Skeletal muscle satellite cell (primary cell): ENCODE measurements around the gene PROX1.

Experiments
- H3K27me3 ChIP-seq: 2 replicates; pipeline ENCODE4 v1.7.0; 2013; ENCODE audit warnings: low read length; ENCODE audit not compliant: control insufficient read depth, insufficient read depth
- H3K36me3 ChIP-seq: 2 replicates; pipeline ENCODE4 v1.7.0; 2013; ENCODE audit warnings: mild to moderate bottlenecking, control low read depth, low read length; ENCODE audit not compliant: insufficient read depth
- H3K4me1 ChIP-seq: 2 replicates; pipeline ENCODE4 v1.7.0; 2013; ENCODE audit warnings: low read length; ENCODE audit not compliant: control insufficient read depth, insufficient read depth
- H3K4me2 ChIP-seq: 2 replicates; pipeline ENCODE4 v1.7.0; 2013; ENCODE audit warnings: mild to moderate bottlenecking, low read length
- H3K4me3 ChIP-seq: 2 replicates; pipeline ENCODE4 v1.7.0; 2013; ENCODE audit warnings: low read length
- H3K9ac ChIP-seq: 2 replicates; pipeline ENCODE4 v1.7.0; 2013; ENCODE audit warnings: mild to moderate bottlenecking, low read depth, low read length, moderate library complexity
- H3K9me3 ChIP-seq: replicated peaks from 2 replicates; pipeline ENCODE4 v1.7.0; 2013; ENCODE audit warnings: mild to moderate bottlenecking, control low read depth, low read length

Gene PROX1

GRCh38 chr1:213989002-213989855, 1.5 kb downstream of the PROX1 start:
- peak overlapping the region; percentile 94 for H3K4me2 ChIP-seq
- H3K9ac ChIP-seq, result peak overlapping the region; percentile 69
- H3K4me1 ChIP-seq, result peaks cover 11% of the 10 kb centered on the region
- no peaks in the 10 kb centered on the region for H3K36me3 ChIP-seq
- no peaks in the 10 kb centered on the region for H3K9me3 ChIP-seq
- H3K4me3 ChIP-seq, result peak overlapping the region; percentile 80
- peaks cover 43% of the 10 kb centered on the region for H3K27me3 ChIP-seq

- peaks cover 25% of the 10 kb centered on the region for H3K4me1 ChIP-seq
- no peak overlapping the region for H3K9ac ChIP-seq
- H3K9me3 ChIP-seq, result no peaks in the 10 kb centered on the region
- peaks cover 19% of the 10 kb centered on the region for H3K27me3 ChIP-seq
- H3K36me3 ChIP-seq, result no peaks in the 10 kb centered on the region
- no peak overlapping the region for H3K4me3 ChIP-seq
- H3K4me2 ChIP-seq, result no peak overlapping the region
These were observed 6.2 kb downstream of the PROX1 start for GRCh38 chr1:213993929-213994328.

- Histone ChIP-seq H3K9me3 (no peaks in the 10 kb centered on the region), H3K4me3 (no peak overlapping the region), H3K9ac (no peak overlapping the region), H3K4me1 (peaks cover 18% of the 10 kb centered on the region), H3K4me2 (no peak overlapping the region), H3K36me3 (no peaks in the 10 kb centered on the region), H3K27me3 (peaks cover 14% of the 10 kb centered on the region)
These were observed 7.1 kb downstream of the PROX1 start for GRCh38 chr1:213994888-213995287.

- H3K27me3 ChIP-seq, result peaks cover 8% of the 10 kb centered on the region
- no peaks in the 10 kb centered on the region for H3K36me3 ChIP-seq
- H3K4me3 ChIP-seq, result no peak overlapping the region
- H3K4me2 ChIP-seq, result no peak overlapping the region
- H3K4me1 ChIP-seq, result peaks cover 18% of the 10 kb centered on the region
- no peak overlapping the region for H3K9ac ChIP-seq
- H3K9me3 ChIP-seq, result no peaks in the 10 kb centered on the region
These were observed 7.8 kb downstream of the PROX1 start for GRCh38 chr1:213995603-213996002.

- peak overlapping the region; percentile 54 for H3K9ac ChIP-seq
- peak overlapping the region; percentile 62 for H3K4me3 ChIP-seq
- no peaks in the 10 kb centered on the region for H3K9me3 ChIP-seq
- H3K4me2 ChIP-seq, result peak overlapping the region; percentile 79
- H3K36me3 ChIP-seq, result no peaks in the 10 kb centered on the region
- peaks cover 18% of the 10 kb centered on the region for H3K4me1 ChIP-seq
- H3K27me3 ChIP-seq, result peaks cover 3% of the 10 kb centered on the region
These were observed 8.7 kb downstream of the PROX1 start for GRCh38 chr1:213996320-213997037.

- H3K27me3 ChIP-seq, result peaks cover 3% of the 10 kb centered on the region
- no peaks in the 10 kb centered on the region for H3K9me3 ChIP-seq
- peaks cover 18% of the 10 kb centered on the region for H3K4me1 ChIP-seq
- H3K4me2 ChIP-seq, result peak overlapping the region; percentile 79
- no peaks in the 10 kb centered on the region for H3K36me3 ChIP-seq
- peak overlapping the region; percentile 62 for H3K4me3 ChIP-seq
- H3K9ac ChIP-seq, result peak overlapping the region; percentile 54
These were observed 9.4 kb downstream of the PROX1 start for GRCh38 chr1:213997038-213997771.

GRCh38 chr1:213997772-213998107, 10.0 kb downstream of the PROX1 start:
- Histone ChIP-seq H3K4me2 (no peak overlapping the region), H3K4me1 (peaks cover 21% of the 10 kb centered on the region), H3K9me3 (no peaks in the 10 kb centered on the region), H3K4me3 (no peak overlapping the region), H3K9ac (no peak overlapping the region), H3K27me3 (peaks cover 3% of the 10 kb centered on the region), H3K36me3 (no peaks in the 10 kb centered on the region)

GRCh38 chr1:213998785-213999184, 11.0 kb downstream of the PROX1 start:
- H3K4me1 ChIP-seq, result peaks cover 21% of the 10 kb centered on the region
- H3K4me2 ChIP-seq, result no peak overlapping the region
- no peaks in the 10 kb centered on the region for H3K9me3 ChIP-seq
- no peaks in the 10 kb centered on the region for H3K36me3 ChIP-seq
- peaks cover 3% of the 10 kb centered on the region for H3K27me3 ChIP-seq
- H3K4me3 ChIP-seq, result no peak overlapping the region
- H3K9ac ChIP-seq, result no peak overlapping the region

GRCh38 chr1:213999732-214000131, 12.0 kb downstream of the PROX1 start:
- H3K36me3 ChIP-seq, result no peaks in the 10 kb centered on the region
- no peak overlapping the region for H3K9ac ChIP-seq
- no peak overlapping the region for H3K4me3 ChIP-seq

GRCh38 chr1:214002060-214002459, 14.3 kb downstream of the PROX1 start:
- H3K27me3 ChIP-seq, result no peaks in the 10 kb centered on the region

More at GRCh38 chr1:213999732-214000131, 12.0 kb downstream of the PROX1 start:
- Histone ChIP-seq H3K4me2 (no peak overlapping the region), H3K4me1 (peaks cover 21% of the 10 kb centered on the region), H3K9me3 (no peaks in the 10 kb centered on the region), H3K27me3 (no peaks in the 10 kb centered on the region)

GRCh38 chr1:214002472-214002871, 14.7 kb downstream of the PROX1 start:
- H3K4me1 ChIP-seq, result peaks cover 4% of the 10 kb centered on the region
- no peaks in the 10 kb centered on the region for H3K9me3 ChIP-seq
- no peaks in the 10 kb centered on the region for H3K27me3 ChIP-seq
- no peak overlapping the region for H3K4me2 ChIP-seq
- no peaks in the 10 kb centered on the region for H3K36me3 ChIP-seq
- H3K4me3 ChIP-seq, result no peak overlapping the region
- H3K9ac ChIP-seq, result no peak overlapping the region

More at GRCh38 chr1:214002060-214002459, 14.3 kb downstream of the PROX1 start:
- H3K9me3 ChIP-seq, result no peaks in the 10 kb centered on the region
- no peaks in the 10 kb centered on the region for H3K36me3 ChIP-seq
- peaks cover 8% of the 10 kb centered on the region for H3K4me1 ChIP-seq
- H3K9ac ChIP-seq, result no peak overlapping the region
- H3K4me3 ChIP-seq, result no peak overlapping the region
- no peak overlapping the region for H3K4me2 ChIP-seq
